Cardiac septum (tissue), 1 donor: ENCODE measurements around the gene HMCN1. TPM values are rescaled to one million over a fixed set of nuclear protein-coding genes. Genes with fewer than 3 reads are reported as not detected.
"Not testable (repeated sequence)": the region's sequence is repeated elsewhere in the genome, so short reads cannot be mapped to it uniquely, and the experiment has no call there.

ENCODE experiments used
- DNase-seq: peaks from one replicate; pipeline ENCODE4 v3.0.0-alpha.2; 2020; ENCODE audit warnings: low spot score
- intact Hi-C: fragments of 100-400 bp; cut with DNase I; formaldehyde crosslinking; loops from one replicate; pipeline ENCODE4 v1.14.0; 2022
- total RNA-seq: library from RNA; stranded (reverse); fragmentation: NEBNext Ultra II Directional; extraction: Animal tissue kit (Norgen Biotek cat#: 25700); gene quantifications from one replicate; pipeline ENCODE4 v1.2.1, GENCODE V29; 2021
- donor health status: DM: no; HTN: no; CAD: no.

Gene HMCN1
- total RNA-seq, 1 donor from 2014 or later, result 7.3 TPM

DNA sequence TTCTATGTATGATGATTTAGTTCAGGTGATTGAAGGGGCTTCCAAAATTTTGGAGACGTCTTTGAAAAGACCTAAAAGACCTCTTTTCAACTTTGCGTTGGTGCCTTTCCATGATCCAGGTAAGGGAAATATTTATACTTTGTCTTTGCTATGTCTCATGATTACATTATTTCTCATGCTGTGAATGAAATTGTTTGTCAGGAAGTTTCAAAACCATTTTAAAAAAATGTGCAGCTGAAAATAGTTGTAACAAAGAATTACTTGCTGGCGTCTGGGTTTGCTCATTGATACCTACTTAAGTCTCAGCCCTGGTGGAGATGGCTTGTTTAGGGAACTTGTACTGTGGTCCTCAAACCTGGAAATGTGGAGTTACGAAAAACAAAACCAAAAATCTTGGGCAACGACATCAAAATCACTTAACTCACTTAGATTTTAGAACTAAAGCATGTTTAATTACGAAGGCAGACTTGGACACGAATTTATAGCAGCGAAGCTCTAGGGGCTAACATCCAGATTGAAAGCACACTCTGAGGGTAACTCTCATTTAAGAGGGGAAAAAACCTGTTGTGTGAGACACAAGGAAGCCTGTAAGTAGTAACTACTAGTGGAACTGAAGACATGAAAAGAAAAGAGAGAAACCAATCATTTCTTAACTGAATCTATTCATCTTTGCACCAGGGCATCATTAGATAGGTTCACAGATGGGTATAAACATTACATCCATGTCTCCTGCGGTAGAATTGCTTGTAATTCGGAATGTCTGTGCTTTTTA is 924 bp downstream of the HMCN1 start:
- intact Hi-C loops, result no loop called here
- no peak for DNase-seq

DNA sequence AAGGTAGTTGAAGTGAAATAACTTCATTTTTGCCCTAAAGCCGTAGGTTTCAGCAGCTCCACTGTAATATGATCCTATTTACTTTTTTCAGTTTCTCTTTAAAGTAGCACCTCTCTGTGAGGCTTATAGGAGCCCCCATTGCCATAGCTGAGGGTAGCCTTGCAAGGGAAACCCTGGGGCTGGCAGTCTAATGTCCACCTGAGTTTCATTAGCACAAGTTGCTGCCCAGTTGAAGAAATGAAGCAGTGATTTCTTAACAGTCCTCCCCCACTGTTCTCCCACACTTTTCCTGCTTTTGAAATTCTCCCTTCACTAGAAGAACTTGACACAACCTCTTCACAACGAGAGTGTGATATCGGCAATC is 1.5 kb downstream of the HMCN1 start:
- intact Hi-C loops, result no loop called here
- DNase-seq, result no peak

DNA sequence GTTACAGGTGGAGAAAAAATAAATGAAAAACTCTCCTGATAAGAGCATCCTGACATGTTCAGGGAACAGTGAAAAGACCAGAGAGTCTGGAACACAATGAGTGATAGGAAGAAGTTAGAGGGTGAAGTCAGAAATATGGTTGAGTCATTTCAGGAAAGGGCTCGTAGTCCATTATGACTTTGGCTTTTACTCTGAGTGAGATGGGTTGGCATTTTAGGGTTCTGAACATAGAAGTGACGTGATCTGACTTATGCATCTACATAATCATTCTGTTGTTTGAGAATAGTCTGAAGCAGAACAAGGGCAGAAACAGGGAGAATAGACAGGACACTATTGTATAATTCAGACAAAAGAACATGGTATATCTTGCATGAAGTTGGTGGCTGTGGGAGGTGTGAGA is 5.8 kb downstream of the HMCN1 start:
- intact Hi-C loops, result no loop called here
- DNase-seq, result no peak

DNA sequence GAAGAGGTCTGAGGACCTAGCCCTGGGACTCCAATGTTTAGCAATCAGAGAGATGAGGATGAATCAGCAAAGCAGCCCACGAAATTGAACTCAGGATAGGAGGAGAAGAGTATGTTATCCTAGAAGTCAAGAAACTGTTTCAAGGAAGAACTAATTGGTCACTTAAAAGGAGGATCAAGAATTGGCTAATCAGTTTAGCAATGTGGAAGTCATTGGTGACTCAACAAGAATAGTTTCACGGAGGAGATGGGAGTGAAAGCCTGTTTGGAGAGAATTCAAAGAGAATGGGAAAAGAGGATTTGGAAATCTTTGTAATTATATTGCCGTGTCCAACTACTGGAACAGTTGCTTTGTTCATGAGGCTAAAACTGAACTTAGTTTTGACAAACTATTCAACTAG is 7.4 kb downstream of the HMCN1 start:
- no peak for DNase-seq
- intact Hi-C loops, result no loop called here

DNA sequence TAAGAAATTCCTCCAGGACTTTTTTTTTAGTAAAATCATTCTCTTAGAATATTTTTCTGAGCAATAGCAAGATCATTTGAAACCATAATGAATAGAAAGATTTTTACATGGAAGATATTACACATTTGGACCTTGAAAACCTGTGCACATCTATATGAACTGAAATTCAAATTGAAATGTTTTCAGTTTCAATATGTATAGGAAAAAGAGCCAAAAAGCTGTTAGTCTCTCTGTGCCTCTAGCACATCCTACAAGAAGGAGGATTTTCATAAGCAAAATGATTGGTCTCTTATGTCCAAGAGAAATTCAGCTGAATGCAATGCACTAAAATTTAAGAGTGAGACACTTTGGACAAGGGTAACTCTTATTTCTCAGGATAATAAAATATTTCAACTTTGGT is 8.2 kb downstream of the HMCN1 start:
- DNase-seq, result no peak

DNA sequence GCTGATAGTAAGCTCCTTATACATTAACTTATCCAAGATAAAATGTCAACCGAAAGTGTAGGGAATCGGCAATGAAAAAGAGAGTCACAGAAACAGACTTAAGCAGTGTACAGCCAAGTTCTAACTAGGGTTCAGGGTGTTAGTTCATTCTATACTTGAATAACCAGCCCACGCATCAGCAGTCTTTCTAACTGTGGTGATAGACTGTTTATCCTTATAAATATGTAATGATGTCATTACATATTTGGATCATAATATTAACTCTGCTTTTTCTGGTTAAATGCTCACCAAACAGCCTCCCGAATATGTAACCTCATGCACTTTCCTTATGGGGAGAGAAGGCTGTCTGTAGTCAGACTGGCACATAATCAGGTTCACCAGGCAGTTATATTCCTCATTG is 11.0 kb downstream of the HMCN1 start:
- no peak for DNase-seq
- intact Hi-C loops, result no loop called here

More for the DNA sequence above, 8.2 kb downstream of the HMCN1 start:
- intact Hi-C loops, result no loop called here

DNA sequence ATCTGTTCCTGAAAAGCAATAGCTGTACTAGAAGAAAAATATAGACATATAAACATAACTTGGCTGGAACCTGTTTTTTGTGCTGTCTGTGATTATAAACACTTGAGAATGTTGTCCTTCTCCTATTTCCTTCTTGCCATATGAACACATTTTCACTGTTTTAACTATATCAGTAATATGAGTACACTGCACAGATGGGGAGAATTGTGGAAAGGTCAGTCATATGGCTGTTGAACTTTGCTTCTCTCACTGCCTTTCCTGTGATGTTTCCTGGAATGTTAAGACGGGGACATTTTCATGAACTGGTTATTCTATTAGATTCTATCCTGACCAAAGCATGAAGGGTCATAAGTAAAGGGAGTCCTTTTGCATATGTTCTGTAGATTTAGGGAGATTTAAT is 24.9 kb downstream of the HMCN1 start:
- intact Hi-C loops, result no loop called here
- DNase-seq, result no peak

DNA sequence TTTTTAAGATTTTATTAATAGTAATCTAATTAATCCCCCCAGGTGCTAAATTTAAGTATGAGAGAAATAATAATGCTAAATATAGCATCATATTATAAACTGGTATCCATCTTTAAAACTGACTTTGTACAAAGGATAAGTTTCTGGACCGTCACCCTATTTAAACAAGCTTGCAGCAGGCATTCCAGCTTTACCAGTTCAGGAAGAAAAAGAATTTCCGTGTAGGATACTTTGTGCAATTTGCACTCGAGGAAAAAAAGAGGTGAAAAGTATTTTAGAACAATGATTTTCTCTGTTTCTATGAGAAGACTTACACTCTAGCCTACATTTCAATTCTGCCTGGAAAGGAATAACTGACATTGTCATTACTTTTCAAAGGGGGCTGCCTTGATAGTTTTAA is 27.6 kb downstream of the HMCN1 start:
- no peak for DNase-seq
- intact Hi-C loops, result no loop called here

DNA sequence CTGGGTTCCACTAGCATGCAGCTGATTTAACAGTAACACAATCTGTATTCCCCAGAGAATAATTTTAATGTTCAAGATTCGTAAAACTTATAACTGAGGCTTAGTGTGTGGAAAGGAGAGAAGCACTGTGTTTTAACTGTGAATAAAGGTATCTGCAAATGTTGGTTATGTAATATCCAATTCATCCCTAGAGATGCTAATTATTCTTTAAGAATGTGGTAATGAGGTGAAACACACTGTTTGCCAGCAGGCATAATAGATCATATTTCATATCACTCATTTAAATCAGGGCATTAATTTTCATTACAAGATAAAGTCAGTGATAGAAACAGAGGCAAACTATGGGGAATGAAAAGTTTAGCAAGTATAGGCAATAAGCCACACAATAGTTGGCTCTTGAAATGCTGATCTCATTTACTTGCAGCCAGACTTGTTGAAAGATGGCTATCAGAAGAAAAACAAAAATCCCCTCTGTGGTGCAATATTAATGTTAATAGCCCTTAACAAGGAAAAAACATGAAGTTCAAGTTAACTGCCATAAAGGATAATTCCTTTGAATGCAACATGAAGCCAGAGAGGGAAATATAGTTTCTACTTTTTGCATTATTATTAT is 33.4 kb downstream of the HMCN1 start:
- intact Hi-C loops, result no loop called here
- no peak for DNase-seq

DNA sequence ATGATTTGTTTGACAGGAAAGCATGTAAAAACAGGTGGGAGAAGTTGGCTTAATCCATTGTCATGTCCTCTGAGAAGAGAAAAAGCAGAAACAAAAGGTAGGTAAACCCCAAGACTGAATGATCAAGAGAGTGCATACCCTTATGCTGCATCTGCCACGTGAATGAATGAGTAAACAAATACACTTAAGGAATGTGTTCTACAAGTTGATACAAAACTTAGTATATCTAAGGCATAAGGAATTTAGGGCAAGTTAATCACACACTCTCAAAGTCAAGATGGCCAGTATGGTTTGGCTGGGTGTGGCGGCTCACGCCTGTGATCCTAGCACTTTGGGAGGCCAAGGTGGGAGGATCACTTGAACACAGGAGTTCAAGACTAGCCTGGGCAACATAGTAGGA is 34.2 kb downstream of the HMCN1 start:
- no peak for DNase-seq
- intact Hi-C loops, result no loop called here

DNA sequence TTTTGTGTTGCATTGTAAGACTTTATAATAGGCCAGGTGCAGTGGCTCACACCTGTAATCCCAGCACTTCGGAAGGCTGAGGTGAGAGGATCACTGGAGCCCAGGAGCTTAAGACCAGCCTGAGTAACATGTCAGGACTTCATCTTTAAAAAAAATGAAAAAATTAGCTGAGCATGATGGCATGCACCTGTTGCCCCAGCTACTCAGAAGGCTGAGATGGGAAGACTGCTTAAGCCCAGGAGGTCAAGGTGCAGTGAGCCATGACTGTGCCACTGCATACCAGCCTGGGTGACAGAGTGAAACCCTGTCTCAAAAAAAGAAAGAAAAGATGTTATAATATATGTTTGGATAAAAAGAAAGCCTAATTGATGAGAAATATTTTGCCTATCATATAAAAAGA is 34.9 kb downstream of the HMCN1 start:
- intact Hi-C loops, result no loop called here
- no peak for DNase-seq

DNA sequence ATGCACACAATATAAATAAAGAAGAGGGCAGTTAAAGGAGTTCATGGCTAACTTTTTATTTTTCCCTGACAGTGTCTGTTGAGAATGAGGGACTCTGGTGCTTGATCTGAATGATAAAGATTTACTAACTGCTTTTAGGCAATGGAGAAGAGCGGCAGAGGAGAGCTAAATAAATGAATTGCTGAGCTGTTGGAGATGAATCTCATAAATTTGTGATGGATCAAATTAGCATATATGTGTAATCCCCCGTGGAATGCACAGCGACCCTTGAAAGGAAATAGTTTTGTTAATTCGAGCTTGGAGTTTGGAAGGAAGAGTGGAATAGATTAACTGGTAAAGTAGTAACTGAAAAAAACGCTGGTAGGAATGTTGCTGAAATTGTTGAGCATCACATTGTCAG is 40.2 kb downstream of the HMCN1 start:
- intact Hi-C loops, result no loop called here

DNA sequence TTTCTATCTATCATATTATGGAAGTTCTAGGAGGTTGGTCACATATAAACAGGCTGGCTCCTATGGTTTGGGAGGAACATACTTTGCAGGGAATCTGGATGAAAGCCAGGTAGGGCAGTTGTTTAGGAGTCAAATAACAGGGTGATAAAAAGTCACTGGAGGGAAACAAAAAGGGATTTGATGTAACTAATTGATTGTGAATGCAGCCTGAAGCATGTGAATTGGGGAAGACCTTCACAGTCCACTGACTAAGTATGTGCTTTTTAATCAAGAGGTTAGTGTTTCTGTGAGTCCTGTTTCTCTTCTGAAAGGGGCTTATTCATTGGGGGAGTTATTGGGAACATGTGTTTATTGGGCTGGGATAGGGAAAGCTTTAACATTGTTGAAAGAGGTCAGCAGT is 41.3 kb downstream of the HMCN1 start:
- intact Hi-C loops, result no loop called here
- DNase-seq, result no peak

More for the DNA sequence above, 40.2 kb downstream of the HMCN1 start:
- no peak for DNase-seq

DNA sequence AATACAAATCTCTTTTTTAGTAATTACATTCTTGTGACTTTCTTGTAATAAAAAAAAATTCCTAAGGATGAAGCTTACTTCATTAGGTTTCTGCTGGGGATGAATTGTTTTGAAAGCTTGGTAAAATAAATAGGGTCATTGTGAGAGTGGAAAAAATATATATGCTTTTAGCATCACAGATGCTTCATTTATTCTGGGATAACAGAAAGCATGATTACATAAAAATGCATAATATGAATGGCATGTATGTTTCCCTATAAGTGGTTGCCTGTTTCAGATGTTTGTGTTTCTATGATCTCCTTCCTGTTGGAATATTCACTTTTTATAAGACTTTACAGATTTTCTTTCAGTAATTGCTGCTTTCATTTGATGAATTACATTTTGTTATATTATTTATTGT is 42.3 kb downstream of the HMCN1 start:
- no peak for DNase-seq
- intact Hi-C loops, result no loop called here

DNA sequence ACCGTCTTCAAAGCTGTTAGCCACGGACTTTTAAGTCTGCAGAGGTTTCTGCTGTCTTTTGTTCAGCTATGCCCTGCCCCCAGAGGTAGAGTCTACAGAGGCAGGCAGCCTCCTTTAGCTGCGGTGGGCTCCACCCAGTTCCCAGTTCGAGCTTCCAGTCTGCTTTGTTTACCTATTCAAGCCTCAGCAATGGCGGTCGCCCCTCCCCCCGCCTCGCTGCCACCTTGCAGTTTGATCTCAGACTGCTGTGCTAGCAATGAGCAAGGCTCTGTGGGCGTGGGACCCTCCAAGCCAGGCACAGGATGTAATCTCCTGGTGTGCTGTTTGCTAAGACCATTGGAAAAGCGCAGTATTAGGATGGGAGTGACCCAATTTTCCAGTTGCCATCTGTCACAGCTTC is 49.7 kb downstream of the HMCN1 start:
- DNase-seq, result not testable (repeated sequence)

DNA sequence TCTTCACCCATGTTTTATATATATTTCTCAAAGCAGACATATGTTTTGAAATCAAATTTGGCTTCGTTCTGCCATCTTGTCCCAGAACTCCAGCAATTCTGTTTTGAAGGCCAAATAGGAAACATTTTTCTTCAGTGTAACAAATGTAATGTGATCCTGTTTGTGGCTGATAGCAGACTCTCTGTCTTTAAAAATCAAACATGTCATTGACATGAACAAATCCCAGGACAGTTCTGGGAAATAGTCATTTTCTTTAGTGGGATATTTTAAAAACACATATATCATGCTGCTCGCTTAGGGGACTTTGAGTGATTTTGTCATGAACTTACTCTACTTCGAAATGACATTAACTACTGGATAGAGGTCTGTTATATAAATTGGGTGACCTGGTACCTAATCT is 51.4 kb downstream of the HMCN1 start:
- no peak for DNase-seq
- intact Hi-C loops, result no loop called here

More for the DNA sequence above, 49.7 kb downstream of the HMCN1 start:
- intact Hi-C loops, result not testable (repeated sequence)

DNA sequence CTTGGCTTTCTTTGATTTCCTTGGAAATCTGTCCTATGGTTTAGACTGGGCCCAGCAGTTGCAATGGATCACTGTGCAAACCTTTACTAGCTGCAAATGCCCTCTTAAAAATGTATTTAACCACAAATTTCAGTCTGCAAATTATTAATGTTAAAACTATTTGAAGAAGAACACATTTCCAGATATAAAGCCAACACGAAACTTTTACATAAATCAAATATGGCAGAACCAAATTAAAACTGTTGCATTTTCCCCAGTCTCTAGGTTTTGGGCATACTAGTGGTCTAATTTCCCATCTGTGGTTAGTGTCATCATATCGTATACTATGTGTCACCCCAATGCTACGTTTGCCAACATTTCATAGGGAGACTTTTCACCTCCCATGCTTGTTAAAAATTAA is 52.3 kb downstream of the HMCN1 start:
- DNase-seq, result no peak
- intact Hi-C loops, result no loop called here

DNA sequence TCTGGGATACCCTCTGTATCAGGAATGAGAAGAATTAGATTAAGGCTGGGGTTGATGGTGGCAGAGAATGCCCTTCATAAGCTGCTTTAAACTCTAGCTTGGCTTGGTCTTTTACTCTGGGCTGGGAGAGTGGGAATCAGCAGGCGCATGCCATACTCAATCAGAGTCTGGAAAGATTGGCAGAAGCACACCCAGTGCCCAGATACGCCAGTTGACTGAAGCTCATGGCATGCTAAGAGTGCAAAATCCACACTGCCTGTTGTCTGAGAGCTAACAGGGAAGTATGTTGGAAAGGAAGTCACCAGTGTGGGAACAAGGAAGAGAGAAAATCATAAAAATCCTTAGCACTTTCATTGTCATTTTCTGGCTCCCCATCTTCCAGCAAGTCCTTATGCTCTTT is 53.0 kb downstream of the HMCN1 start:
- intact Hi-C loops, result no loop called here
- no peak for DNase-seq

DNA sequence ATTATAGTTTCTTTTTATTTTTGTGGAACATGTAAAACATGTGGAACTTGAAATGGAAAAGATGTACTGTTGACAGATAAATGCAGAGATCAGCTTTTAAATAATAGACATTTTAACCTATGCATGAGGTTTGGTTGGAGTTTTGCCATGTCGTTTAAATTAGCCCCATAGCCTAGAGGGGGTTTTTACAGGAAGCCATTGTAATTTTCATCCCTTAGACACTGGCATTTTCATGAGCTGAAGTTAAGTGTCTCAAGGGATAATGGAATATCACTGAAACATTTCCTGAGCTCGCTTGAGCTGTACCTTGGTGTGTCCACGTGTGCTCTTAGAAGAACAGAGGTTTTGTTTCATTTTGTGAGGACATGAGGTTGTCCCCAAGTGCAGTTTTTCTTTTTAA is 54.2 kb downstream of the HMCN1 start:
- no peak for DNase-seq
- intact Hi-C loops, result no loop called here

DNA sequence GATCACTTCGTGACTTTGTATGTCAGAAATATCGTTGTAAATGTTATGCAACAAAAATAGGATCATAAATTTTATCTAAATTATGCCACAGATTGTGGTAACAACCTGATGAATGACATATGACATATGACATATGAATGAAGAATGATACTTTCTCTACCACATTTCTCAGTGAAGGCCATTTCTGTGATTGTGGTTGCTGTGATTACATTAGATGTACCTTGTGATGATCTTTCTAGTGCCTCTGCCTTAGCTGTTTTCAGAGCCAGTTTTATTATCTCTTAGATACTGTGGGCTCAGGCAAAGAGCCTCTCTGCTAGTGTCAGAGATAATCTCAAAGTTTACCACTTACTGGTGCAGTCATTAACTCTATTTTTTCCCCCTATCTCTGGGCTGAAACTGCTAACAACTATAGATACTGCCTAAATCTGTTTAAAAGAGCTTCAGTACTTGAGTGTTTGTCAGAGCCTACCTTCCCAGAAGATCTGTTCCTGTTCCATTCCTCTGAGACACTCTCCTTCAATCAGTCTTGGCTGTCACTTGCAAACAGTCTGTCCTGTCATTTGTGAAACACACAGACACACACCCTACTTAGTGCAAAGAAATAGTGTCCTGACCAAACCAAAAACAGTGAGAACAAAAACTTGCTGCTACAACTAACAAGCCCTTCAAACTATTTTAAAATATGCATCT is 55.5 kb downstream of the HMCN1 start:
- intact Hi-C loops, result no loop called here
- no peak for DNase-seq

DNA sequence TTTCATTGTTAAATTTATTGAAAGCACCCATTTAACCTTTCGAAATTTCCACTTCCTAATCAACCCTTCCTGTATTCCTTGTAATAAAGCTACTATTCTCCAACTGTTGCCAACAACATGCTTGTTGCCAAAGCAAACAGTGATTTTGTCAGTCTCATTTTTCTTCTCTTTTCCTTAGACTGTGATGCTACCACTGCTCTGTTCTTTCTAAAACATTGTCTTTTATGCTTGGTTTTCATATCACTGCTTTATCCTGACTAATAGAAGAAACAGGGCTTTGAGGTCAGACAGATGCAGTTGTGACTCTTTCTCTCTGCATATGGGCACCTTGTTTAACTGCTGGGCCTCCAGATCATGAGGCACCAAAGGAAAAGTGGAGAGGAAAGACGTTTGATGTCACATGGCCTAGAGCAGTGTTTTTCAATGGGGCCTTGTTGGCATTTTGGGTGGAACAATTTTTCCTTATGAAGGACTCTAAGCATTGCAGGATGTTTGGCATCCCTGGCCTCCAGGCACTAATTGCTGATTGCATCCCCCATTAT is 56.1 kb downstream of the HMCN1 start:
- DNase-seq, result no peak
- intact Hi-C loops, result no loop called here
